Measurements from ENCODE around the gene RPS6KA5. TPM values are rescaled to one million over a fixed set of nuclear protein-coding genes. Genes with fewer than 3 reads are reported as not detected.
"Not testable (repeated sequence)": the region's sequence is repeated elsewhere in the genome, so short reads cannot be mapped to it uniquely, and the experiment has no call there.

Gene RPS6KA5
- total RNA-seq, 1 donor from 2014 or later, result 5.5 TPM

- DNase-seq (ENCODE audit: low read depth), result no peak
Observed at GRCh38 chr14:90874599-90874998, 185.8 kb downstream of the RPS6KA5 start.

GRCh38 chr14:90871605-90872233 lies 188.7 kb downstream of the RPS6KA5 start:
- DNase-seq (ENCODE audit: low read depth), result peak; percentile 46

GRCh38 chr14:90870950-90871604 lies 189.4 kb downstream of the RPS6KA5 start:
- no peak for DNase-seq (ENCODE audit: low read depth)

- no peak for DNase-seq (ENCODE audit: low read depth)
Observed at GRCh38 chr14:90867501-90867900, 192.9 kb downstream of the RPS6KA5 start.

GRCh38 chr14:90866833-90867232 lies 193.6 kb downstream of the RPS6KA5 start:
- DNase-seq (ENCODE audit: low read depth), result no peak

GRCh38 chr14:90864741-90865140 lies 195.7 kb downstream of the RPS6KA5 start:
- DNase-seq (ENCODE audit: low read depth), result no peak

- DNase-seq (ENCODE audit: low read depth), result no peak
Observed at GRCh38 chr14:90858511-90858910, 201.9 kb downstream of the RPS6KA5 start.

GRCh38 chr14:90857866-90858265 lies 202.6 kb downstream of the RPS6KA5 start:
- DNase-seq (ENCODE audit: low read depth), result no peak

GRCh38 chr14:90856115-90856514 lies 204.3 kb downstream of the RPS6KA5 start:
- DNase-seq (ENCODE audit: low read depth), result not testable (repeated sequence)

- no peak for DNase-seq (ENCODE audit: low read depth)
Observed at GRCh38 chr14:90853116-90853515, 207.3 kb downstream of the RPS6KA5 start.

- DNase-seq (ENCODE audit: low read depth), result no peak
Observed at GRCh38 chr14:90851327-90852036, 209.0 kb downstream of the RPS6KA5 start.

- DNase-seq (ENCODE audit: low read depth), result peak; percentile 82
Observed at GRCh38 chr14:90850487-90850886, 210.0 kb downstream of the RPS6KA5 start.

- DNase-seq (ENCODE audit: low read depth), result peak; percentile 86
Observed at GRCh38 chr14:90849787-90850444, 210.5 kb downstream of the RPS6KA5 start.

- no peak for DNase-seq (ENCODE audit: low read depth)
Observed at GRCh38 chr14:90848944-90849731, 211.3 kb downstream of the RPS6KA5 start.

- DNase-seq (ENCODE audit: low read depth), result peak; percentile 90
Observed at GRCh38 chr14:90846511-90846910, 213.9 kb downstream of the RPS6KA5 start.

- no peak for DNase-seq (ENCODE audit: low read depth)
Observed at GRCh38 chr14:90844321-90844720, 216.1 kb downstream of the RPS6KA5 start.

- no peak for DNase-seq (ENCODE audit: low read depth)
Observed at GRCh38 chr14:90842726-90843125, 217.7 kb downstream of the RPS6KA5 start.

GRCh38 chr14:90840667-90841066 lies 219.8 kb downstream of the RPS6KA5 start:
- DNase-seq (ENCODE audit: low read depth), result not testable (repeated sequence)

- DNase-seq (ENCODE audit: low read depth), result no peak
Observed at GRCh38 chr14:90839889-90840266, 220.6 kb downstream of the RPS6KA5 start.

GRCh38 chr14:90839024-90839888 lies 221.2 kb downstream of the RPS6KA5 start:
- peak; percentile 47 for DNase-seq (ENCODE audit: low read depth)
